SHP77 treated with DMSO at 0.1 percent for 48 hours (cell line): Measurements from ENCODE around the gene ZSCAN22.
"Not testable (repeated sequence)": the region's sequence is repeated elsewhere in the genome, so short reads cannot be mapped to it uniquely, and the experiment has no call there.

Experiments
- DNase-seq: peaks from one replicate; lab custom pipeline; 2025; lab: John Stamatoyannopoulos, UW

ZSCAN22 gene

GRCh38 chr19:58374200-58374599 lies 47.4 kb downstream of the ZSCAN22 start:
- no peak for DNase-seq

DNA sequence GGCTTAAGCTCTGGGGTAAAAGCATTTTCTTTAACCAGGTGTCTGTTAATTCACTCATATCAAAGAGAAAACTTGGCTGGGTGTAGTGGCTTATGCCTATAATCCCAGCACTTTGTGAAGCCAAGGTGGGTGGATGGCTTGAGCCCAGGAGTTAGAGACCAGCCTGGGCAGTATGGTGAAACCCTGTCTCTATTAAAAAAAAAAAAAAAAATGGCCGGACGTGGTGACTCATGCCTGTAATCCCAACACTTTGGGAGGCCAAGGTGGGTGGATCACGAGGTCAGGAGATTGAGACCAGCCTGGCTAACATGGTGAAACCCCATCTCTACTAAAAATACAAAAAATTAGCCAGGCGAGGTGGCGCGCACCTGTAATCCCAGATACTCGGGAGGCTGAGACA lies 49.9 kb downstream of the ZSCAN22 start:
- DNase-seq = not testable (repeated sequence)

DNA sequence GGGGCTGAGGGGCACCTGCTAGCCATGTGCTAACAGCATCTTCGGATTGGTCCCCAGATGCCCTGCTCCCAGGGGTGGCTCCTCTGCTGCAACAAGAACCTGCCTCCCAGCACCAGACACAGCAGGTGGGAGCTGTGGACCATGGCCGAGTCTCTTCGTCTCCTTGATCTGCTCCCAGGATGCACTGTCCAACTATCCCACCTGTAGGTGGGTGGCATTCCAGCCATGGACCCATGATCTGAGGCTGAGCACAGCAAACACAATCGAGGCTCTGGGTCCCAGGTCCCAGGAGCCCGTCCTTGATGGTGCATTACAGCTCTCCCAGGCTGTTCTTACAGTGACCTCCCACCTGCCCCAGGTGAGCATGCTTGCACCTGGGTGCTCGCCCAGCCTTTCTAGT lies 52.5 kb downstream of the ZSCAN22 start:
- DNase-seq = no peak

- DNase-seq = no peak
Observed at GRCh38 chr19:58380037-58380661, 53.4 kb downstream of the ZSCAN22 start.

DNA sequence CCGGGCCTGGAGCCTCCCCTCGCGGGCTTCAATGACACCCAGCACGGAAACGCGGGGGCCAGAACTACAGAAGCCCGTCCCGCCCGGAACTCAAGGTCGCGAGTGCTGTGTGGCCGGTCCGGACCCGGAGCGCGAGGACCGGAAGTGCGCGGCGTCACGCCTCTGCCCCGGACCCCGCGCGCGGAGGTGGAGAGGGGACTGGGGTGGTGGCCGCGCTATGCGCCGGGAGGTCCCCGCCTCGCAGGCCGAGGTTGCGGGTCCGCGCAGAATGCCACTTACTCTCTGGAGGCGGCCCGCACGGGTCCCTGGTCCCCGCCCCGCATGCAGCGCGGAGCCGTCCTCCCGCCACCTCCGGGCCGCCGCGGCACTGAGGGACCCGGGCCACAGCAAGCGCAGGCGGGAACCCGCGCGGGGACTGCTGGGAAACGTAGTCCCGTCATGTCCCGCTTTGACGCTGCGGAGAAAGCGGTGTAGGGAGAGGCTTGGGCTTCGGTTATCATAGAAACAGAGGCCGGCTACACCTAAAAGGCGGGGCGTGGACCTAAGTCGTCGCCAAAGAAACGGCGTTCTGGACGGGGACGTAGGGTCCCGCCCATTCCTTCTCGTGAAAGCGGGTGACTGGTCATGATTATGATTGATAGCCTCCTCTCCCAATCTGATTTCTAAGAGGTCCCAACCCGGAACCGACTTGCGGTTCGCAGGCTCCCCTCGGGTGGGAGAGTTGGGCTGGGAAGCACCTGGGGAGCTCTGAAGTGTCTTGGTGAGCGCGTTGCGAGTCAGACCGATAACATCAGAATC lies 54.1 kb downstream of the ZSCAN22 start, which contains the start of gene ZNF837:
ZNF837 (minus strand) TSS at position 369 of the 798 bp plus-strand sequence. CDS start 11,698 bp downstream, outside the sequence.
- DNase-seq = peak; percentile 99

DNA sequence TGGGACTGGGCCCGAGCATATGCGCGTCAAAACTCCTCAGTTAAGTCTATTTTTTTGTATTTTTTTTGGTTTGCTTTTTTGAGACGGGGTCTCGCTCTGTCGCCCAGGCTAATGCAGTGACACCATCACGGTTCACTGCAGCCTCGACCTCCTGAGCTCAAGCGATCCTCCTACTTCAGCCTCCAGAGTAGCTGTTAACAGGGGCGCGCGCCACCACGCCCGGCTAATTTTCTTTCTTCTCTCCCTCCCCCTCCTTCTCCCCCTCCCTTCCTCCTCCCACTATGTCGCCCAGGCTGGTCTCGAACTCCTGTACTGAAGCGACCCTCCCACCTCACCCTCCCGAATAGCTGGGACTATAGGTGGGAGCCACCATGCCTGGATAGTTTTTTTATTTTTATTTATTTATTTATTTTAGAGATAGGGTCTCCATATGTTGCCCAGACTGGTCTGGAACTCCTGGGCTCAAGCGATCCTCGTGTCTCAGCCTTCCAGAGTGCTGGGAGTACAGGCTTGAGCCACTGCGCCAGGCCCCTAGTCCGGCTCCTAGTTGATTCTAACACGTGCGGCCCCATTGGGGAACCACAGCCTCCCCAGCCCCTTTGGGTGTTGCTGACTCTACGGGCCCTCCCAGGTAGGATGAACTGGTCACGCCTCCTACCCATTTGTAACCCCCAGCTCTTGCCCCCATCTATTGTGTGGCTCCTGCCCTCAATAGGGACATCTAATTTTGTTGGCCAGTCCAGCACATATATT lies 54.8 kb downstream of the ZSCAN22 start:
- DNase-seq = no peak

DNA sequence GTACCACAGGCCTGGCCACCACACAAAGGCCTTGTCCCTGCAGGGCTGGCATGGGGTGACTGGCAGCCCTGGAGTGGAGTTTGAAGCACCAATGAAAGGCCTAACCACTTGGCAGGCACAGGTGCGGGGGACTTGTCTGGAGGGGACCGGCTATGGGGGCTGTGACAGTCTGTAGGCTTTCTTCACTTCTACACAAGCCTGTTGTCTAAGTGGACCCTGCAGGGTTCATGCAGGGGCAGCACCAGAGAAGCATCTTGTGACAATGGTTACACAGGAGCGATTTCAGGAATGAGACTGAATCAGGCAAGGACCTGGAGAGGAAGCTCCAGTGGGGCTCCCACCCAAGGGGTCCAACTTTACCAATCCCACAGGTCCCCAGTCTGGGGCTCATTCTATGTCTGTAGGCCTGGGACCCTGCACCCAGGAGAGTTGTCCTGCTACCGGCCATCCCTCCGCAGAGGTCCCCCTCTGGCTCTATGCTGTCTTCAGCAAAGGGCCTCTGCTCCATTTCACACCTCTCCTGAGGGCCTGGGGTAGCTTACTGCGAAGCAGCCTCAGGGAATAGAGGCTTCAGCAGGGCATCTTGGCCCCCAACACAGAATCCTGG lies 56.3 kb downstream of the ZSCAN22 start:
- DNase-seq = no peak

GRCh38 chr19:58385313-58385890 lies 58.6 kb downstream of the ZSCAN22 start:
- DNase-seq = no peak

DNA sequence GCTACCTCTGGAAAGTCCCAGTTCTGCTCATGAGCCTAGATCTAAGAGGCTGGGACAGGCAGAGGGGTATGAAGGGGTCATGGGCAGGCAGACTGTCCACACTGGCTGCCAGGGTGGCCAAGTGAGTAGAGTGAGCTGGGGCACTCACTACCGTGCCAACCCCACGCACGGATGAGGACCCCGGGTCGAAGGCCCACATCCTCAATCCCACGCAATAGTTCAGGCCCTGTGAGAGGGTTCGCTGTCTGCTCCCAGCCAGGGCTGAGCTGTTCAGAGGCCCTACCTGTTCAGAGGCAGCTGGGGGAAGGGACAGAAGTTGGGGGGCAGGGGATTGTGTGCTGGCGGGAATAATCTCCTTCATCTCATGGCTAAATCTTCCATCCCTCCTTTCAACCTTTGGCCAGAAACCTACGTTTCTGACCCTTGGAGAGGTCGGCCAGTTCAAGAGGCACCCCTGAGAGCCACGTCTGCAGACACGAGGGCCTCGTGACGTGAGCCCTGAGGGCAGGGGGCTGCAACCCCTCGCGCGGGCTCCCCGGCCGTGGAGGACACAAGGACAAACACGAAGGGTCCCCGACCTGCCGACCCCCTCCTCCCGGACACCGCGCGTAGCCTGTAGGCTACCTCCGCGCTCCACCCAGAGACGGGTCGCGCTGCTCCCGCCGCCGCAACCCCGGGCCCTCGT lies 59.2 kb downstream of the ZSCAN22 start:
- DNase-seq = no peak

- peak; percentile 96 for DNase-seq
Observed at GRCh38 chr19:58386576-58387337, 60.0 kb downstream of the ZSCAN22 start, which contains the start of gene RPS5. Gene RPS5, plus strand, starts transcription at chr19:58387269. Its CDS starts 869 bp downstream, at chr19:58388138.

GRCh38 chr19:58387338-58388174 lies 60.8 kb downstream of the ZSCAN22 start:
- DNase-seq = no peak

DNA sequence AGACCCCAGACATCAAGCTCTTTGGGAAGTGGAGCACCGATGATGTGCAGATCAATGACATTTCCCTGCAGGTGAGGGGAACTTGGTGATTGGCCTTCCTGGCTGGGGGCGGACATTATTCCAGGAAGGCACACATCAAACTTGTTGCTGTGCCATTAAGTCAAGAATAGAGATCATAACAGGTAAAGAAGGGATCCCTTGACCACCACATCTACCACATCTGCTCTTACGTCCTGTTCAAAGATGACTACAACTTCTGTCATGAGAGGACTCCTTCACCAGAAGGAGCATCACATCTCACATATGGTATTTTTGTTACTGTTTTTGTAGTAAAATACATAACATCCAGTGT lies 61.4 kb downstream of the ZSCAN22 start:
- DNase-seq = no peak
